Suppressor macrophage treated with lipopolysaccharide for 1 hour (primary cell): ENCODE measurements around the gene PLD1.

Source experiments
- DNase-seq, 3 donors: peaks; one replicate each; pipeline ENCODE4 v3.0.0-alpha.2; 2020 to 2022

The PLD1 gene

GRCh38 chr3:171790898-171791691 is 19.2 kb downstream of the PLD1 start:
- peak in 2 of 3 donors; percentile 52 to 67 for DNase-seq

DNA sequence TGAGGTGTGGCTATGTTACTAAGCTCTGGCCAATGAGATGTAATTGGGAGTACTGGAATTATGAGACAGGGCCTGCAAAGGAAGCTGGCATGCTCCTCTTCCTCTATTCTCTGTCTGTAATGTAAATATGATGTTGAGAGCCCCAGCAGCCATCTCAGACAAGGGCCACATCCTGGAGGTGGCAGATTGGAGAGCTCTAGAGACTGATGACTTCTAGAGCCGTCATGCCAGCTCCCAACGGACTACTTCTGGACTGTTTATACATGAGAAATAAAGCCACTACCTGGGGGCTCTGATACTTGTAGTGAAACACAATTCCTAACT is 19.7 kb downstream of the PLD1 start:
- DNase-seq: no peak

DNA sequence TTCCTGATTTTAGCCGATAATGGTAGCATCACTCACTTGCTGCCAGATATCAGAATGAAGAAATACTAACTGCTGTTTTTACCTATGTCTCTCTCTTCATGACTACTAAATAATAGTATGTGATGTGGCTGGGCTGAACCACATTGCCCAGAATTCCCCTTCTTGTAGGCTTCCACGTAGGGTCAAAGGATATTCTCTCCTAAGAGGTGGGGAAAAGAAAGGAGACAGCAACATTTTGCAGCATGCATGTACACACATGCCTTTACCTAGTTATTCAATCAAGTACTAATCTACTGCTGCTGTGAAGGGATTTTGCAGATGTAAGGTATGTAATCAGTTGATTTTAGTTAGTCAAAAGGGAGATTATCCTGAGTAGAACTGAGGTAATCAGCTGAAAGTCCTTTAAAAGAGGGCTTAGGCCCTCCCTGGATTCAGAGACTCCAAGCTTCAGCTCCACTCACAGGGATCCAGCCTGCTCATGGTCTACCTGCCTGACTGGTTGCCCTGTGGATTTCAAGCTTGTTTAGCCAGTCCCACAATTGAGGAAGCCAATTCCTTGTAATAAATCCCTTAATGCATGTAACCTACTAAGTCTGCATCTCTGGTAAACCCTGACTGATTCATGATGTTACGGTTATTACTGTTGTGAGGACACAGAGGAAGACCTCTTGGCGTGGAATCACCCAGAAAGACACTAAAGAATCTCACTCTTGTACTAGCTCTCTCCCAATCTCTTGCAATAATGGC is 20.4 kb downstream of the PLD1 start:
- no peak for DNase-seq

DNA sequence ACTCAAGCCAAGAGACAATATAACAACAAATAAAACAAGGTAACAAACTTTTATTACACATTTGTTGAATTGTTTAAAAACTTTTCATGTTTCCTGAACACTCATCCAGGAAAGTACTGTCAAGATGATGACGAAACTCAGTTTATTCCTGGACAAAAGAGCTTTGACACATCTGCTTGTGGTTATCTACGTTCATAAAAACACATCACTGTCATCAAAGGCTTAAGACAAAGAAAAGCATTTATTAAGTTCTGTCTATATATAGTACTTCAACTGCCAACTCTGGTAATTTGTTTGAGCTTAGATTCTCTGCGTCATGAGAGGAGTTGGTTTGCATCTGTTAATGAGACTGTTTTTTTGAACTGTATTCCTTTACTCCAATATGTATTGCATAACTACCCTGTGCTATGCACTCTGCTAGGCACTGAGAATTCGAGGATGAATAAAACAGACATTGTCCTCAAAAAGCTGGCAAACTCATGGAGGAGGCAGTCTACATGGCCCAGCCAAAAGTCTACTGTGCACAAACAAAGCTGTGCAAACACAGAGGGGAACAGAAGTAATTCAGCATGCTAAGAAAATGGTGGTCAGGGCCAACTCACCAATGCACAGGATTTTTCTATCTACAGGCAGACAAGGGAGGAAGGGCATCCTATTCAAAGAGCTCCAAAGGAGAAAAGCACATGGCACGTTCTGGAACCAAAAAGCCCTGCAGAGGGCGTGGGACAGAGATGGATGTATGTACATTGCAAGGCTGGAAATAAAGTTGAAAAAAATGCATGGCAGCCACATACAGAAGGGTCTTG is 21.5 kb downstream of the PLD1 start:
- DNase-seq: peak; percentile 61 to 92 (median 87)

DNA sequence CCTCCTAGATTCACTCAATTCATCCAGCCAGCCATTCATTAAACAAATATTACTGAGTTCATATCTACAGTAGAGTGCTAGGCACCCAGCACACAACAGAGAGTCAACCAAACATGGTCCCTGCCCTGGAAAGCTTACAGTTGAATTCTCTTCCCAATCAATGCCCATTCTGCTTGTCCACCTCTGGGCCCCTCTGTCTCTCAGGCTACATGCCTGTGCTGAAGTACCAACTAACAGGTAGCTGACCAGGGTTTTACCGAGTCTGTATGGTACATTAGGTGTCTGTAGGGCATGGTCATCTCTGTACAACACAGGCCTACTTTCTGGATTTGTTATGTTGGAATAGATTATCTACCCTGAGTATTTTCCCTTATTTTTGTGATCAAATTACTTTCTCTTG is 23.3 kb downstream of the PLD1 start:
- no peak for DNase-seq

- no peak for DNase-seq
These were observed 25.3 kb downstream of the PLD1 start for GRCh38 chr3:171784937-171785336.

- DNase-seq: no peak
These were observed 25.9 kb downstream of the PLD1 start for GRCh38 chr3:171784387-171784786.

GRCh38 chr3:171783626-171784025 is 26.7 kb downstream of the PLD1 start:
- no peak for DNase-seq

GRCh38 chr3:171783086-171783485 is 27.2 kb downstream of the PLD1 start:
- DNase-seq: no peak

GRCh38 chr3:171782617-171783016 is 27.7 kb downstream of the PLD1 start:
- peak in 2 of 3 donors; percentile 26 to 64 for DNase-seq

DNA sequence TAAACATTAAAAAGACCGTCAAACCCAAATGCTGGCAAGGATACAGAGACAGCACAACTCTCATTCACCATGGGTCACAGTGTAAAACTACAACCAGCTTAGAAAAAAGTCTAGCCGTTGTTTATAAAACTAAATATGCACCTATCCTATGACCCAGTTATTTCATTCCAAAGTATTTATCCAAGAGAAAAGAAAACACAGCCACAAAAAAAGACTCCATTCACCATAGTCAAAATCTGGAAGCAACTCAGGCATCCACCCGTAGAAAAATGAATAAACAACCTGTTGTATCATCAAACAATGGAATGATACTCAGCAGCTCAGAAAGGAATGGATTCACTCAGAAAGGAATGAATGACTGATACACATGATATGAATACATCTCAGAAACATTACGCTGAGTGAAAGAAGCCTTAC is 28.6 kb downstream of the PLD1 start:
- DNase-seq: no peak

GRCh38 chr3:171778493-171778892 is 31.8 kb downstream of the PLD1 start:
- DNase-seq: no peak

DNA sequence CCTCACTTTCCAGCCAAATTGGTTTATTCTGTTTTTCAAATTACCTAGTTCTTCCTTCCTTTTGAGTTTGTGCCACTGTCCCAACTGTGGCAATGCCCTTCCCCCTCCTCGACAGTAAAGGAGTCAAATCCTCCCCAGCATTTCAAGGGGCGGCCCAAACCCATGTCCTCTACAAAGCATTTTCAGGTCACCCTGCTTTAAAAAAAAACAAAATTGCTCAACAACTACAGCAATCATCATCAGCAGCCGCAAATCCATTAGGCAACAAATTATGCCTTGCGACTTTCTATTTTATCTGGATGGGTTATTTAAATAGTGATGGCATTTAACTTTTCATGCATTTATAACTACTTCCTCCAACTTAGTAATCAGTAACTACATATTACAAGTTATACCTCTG is 32.7 kb downstream of the PLD1 start:
- DNase-seq: peak; percentile 65 to 83 (median 77)

- DNase-seq: peak; percentile 44 to 86 (median 80)
These were observed 33.3 kb downstream of the PLD1 start for GRCh38 chr3:171776839-171777583.

- no peak for DNase-seq
These were observed 33.9 kb downstream of the PLD1 start for GRCh38 chr3:171776411-171776810.

- DNase-seq: no peak
These were observed 34.3 kb downstream of the PLD1 start for GRCh38 chr3:171775943-171776342.

DNA sequence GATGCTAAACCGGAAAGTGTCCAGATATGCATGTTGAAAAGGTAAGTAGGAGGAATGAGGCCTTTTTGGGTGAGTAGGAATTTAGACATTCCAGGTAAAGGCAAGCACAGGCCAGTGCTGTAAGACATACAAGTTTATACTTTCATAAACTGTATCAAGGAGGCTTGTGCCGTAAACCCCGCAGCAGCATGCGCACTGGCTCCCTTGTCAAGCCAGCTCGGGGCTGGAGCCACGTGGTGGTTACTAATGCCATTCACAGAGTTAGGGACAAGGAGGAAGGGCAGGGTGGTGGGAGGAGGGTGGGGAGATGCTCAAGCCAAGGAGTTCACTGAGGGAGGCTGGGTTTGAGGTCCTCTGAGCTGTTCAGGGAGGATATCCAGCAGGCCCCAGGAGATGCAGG is 35.8 kb downstream of the PLD1 start:
- peak in 1 of 3 donors; percentile 37 for DNase-seq

DNA sequence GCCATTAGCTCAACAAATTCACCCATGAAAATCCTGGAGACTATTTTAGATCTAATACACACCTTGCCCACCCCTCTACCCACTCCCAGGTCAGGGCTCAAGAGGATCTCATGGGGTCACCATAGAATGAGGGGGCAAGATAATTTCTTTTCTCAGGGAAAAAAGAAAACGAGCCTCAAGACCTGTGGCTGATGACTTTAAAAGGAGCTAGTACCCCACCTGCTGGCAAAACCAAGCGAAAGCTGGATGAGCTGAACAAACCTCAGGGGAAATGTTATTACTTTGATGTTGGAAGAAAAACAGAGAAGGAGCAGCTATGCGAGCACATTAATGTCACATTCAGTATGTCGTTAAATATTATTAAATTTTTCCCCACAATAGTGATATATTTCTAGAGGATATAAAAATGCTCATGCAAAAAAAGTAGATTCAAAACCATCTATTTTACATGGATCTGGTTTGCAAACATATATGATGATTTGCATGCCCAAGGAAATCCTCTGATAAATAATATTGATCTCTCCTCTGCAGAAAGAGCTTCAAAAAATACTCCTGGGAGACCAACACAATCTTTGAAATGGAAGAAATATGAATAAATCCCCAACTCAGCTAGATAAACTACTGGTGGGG is 37.7 kb downstream of the PLD1 start:
- peak; percentile 75 to 80 (median 76) for DNase-seq

GRCh38 chr3:171770689-171771620 is 39.3 kb downstream of the PLD1 start:
- DNase-seq: peak; percentile 66 to 77 (median 69)

DNA sequence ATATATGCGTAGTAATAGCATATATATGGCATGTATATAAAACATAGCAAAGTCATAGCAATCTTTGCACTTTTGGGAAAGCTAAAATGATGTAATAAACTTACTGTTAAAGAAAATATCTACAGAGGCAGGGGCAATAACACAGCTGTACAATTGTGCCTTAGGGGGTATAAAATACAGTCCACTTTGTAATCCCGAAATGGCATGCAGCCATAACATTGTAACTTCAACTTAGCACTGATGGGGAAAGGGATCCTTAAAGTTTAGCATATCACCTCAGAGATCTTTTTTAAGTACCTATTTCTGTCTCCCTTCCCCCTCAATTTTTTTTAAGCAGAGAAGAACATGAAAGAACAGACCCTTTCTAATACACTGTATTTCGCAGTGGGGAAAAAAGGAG is 40.8 kb downstream of the PLD1 start:
- no peak for DNase-seq

- peak in 1 of 3 donors; percentile 57 for DNase-seq
These were observed 41.3 kb downstream of the PLD1 start for GRCh38 chr3:171768986-171769385.
